ENCODE data around the gene TACR3.
"Not testable (repeated sequence)": the region's sequence is repeated elsewhere in the genome, so short reads cannot be mapped to it uniquely, and the experiment has no call there.

Gene TACR3

GRCh38 chr4:103719830-103720207, at the start of gene TACR3:
TACR3 (minus strand) TSS chr4:103719985; CDS start chr4:103719675, 310 bp downstream.
- DNase-seq (ENCODE audit: low spot score), result no peak

DNA sequence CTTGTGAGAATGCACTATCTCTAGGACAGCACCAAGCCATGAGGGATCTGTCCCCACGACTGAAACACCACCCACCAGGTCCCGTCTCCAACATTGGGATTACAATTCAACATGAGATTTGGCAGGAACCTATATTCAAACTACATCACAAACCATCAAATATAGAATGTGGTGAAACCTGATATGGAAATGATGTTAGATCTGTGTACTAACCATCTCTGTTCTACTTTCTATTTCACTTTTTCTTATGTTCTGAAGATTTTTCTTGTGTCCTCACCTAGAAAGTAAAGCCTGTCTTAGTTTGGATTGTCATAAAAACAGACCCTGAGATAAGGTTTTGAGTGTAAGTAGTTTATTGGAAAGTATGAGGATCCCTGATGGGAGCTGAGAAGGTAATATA, 37.8 kb upstream of the TACR3 start:
- no peak for DNase-seq (ENCODE audit: low spot score)

GRCh38 chr4:103756741-103757140, 37.0 kb upstream of the TACR3 start:
- DNase-seq (ENCODE audit: low spot score), result no peak

DNA sequence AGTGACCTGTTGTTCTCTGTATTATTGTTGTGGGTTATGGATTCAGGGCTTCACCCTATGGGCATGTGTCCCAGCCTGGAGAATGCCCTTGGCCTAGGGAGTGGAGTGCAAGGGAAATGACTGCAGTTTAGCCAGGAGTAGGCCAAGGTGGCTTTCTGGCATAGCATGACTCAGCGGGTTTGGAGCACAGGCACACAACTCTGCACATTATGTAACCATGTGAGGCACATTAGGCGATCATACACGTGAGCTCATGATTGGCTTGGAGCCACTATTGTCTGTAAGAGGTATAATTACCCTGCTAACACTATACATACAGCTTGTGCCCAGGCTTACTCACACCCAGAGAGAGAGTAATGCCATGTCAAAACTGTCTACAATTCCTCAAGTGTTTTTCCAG, 35.1 kb upstream of the TACR3 start:
- no peak for DNase-seq (ENCODE audit: low spot score)

- no peak for DNase-seq (ENCODE audit: low spot score)
These were observed 34.3 kb upstream of the TACR3 start for GRCh38 chr4:103753868-103754653.

DNA sequence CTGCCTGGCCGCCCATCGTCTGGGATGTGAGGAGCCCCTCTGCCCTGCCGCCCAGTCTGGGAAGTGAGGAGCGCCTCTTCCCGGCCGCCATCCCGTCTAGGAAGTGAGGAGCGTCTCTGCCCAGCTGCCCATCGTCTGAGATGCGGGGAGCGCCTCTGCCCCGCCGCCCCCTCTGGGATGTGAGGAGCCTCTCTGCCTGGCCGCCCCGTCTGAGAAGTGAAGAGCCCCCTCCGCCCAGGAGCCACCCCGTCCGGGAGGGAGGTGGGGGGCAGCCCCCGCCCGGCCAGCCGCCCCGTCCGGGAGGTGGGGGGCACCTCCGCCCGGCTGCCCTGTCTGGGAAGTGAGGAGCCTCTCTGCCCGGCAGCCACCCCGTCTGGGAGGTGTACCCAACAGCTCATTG, 3.4 kb upstream of the TACR3 start:
- not testable (repeated sequence) for DNase-seq (ENCODE audit: low spot score)

- DNase-seq (ENCODE audit: low spot score), result no peak
These were observed 1.5 kb upstream of the TACR3 start for GRCh38 chr4:103721251-103721650.

DNA sequence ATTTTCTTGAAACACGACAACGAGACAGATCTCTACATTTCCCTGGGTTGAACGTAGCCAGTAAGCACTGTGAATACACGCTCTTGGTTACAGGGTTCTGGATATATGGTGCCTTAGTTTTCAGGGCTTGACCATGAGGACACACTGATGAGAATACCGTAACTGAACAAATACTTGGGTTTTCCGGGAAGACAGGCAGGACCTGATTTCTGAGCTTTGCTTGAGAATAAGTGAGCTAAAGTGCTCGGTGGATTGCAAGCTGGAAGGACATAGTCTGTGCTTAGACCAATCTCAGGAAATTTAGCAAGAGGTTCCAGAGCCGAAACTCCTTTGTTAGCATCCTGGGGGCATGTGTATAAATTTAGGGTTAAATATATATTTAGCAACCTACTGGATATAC, 876 bp upstream of the TACR3 start:
- no peak for DNase-seq (ENCODE audit: low spot score)

- DNase-seq (ENCODE audit: low spot score), result no peak
These were observed 518 bp downstream of the TACR3 start for GRCh38 chr4:103719105-103719829.

- DNase-seq (ENCODE audit: low spot score), result no peak
These were observed 27.2 kb downstream of the TACR3 start for GRCh38 chr4:103692615-103693014.

DNA sequence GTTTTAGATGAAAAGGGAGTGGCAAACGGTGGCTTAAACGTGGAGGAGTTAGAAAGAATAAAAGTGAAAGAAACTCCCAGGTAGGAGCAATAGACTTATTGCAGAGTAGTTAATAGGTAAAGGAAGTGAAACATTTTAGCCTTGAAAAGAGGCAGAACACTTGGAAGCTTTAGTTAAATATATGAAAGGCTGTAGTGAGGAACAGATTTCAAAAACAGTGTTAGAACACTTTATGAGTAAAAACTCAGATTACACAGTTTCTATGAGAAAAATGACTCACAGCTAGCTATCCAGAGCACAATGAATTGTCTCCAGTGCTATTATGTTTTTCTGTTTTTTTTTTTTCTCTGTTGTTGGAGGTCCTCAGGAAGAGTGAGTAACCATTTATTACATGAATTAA, 45.8 kb downstream of the TACR3 start:
- no peak for DNase-seq (ENCODE audit: low spot score)

DNA sequence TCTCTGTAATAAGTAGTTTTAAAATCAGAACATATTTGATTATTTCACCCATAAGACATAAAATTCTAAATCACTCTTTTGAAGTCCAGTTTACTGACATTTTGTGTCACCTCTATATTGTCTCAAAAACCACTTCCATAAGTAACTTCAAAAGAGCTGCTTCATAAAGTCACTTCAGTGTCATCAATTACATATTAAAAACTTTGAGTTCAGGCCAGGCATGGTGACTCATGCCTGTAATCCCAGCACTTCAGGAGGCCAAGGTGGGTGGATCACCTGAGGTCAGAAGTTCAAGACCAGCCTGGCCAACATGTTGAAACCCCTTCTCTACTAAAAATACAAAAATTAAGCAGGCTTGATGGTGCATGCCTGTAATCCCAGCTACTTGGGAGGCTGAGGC, 53.0 kb downstream of the TACR3 start:
- not testable (repeated sequence) for DNase-seq (ENCODE audit: low spot score)

DNA sequence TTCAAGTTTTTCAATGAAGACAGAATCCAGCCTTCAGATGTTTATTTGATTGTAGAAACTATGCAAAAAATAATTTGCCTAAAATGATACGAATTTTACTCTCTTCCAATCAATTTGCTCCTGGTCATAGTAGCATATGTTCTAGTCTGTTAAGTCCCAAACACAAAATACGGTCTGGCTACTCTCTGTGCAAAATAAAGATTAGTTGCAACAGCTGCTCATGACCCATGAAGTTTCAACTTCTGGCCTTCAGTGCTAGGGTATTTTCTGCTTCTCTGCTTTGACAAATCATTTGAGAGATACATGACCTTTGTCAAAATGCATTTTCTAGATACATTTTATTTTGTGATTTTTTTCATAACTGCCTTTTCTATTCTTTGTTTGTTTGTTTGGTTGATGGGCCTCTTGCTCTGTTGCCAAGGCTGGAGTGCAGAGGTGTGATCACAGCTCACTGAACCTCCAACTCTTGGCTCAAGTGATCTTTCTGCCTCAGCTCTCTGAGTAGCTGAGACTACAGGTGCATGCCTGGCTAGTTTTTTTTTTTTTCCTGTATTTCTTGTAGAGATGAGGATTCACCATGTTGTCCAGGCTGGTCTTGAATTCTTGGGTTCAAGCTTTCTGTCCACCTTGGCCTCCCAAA, 55.2 kb downstream of the TACR3 start:
- DNase-seq (ENCODE audit: low spot score), result no peak

DNA sequence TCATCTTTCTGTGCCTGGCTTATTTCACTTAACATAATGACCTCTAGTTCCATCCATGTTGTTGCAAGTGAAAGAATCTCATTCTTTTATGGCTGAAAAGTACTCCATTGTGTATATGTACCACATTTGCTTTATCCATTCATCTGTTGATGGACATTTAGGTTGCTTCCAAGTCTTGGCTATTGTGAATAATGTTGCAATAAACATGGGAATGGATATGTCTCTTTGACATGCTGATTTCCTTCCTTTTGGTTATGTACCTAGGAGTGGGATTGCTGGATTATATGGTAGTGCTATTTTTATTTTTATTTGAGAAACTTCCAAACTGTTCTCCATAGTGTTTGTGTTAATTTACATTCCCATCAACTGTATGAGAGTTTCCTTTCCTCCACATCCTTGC, 71.2 kb downstream of the TACR3 start:
- no peak for DNase-seq (ENCODE audit: low spot score)

DNA sequence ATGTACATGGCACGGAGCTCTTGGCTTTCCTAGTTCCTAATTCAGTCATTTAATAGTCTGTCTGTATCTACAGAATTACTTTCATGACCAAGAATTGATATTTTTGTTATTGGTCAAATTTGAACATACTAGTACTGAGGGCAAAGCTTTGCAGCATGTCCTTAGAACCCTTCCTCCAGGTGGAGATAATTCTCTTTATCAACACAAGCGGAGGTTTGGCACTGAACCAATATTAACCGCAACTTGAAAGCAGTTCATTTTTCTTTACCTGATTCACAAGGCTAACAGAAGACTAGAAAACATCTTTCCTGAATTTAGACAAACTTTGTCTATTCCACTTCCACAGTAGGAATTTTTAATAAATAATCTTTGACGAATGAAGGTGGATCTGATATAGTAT, 73.8 kb downstream of the TACR3 start:
- DNase-seq (ENCODE audit: low spot score), result no peak

DNA sequence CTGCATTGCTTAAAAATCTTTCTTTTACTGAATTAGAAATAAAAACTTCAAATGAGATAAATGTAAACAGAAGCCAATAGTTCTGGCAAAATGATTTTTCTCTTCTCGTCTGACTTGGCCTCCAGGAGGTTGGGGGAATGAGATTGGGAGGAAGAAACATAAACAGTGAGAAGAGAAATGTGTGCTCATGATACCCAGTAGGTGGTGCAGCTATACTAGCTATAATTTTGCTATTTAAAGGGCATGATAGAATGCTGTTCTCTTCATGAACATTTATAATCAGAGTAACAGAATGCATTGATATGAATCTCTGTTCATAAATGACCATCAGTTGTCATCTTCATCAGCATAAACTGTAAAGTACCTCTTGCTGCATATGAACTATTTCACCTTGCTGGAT, 85.5 kb downstream of the TACR3 start:
- DNase-seq (ENCODE audit: low spot score), result no peak

DNA sequence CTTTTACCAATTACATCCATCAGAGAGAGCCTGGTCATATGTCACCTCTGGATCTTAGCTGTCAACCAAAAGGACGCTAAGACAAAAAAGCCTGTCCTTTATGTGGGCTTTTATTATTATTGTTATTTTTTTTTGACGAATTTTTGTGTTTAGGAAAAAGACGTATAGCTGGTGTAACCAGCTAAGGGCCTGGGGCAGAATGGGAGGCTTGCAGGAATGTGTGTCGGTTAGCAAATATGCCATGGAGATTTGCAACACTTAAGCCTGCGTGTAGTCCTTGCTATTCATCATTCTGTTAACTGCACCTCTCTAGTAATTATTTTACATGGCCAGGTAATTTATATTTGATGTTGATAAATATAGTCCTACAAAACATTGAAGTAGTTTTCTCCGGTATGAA, 93.5 kb downstream of the TACR3 start:
- DNase-seq (ENCODE audit: low spot score), result no peak

DNA sequence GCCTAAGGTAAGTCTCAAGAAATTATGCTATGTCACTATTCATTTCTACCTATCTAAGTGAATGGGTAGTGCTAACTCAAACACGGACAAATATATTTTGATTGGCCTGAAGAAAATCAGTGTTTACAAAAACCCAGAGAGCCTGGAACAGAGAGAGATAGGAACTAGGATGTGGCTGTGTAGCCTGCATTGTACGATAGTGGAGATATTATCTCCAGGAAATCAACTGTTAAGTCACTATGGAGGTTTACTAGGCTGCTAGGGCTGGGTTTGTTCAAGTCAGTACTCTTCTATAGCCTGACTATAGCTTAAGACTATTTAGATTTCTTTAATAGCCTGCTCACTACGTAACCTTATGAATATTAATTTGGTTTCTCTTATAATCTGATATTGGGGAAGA, 127.9 kb downstream of the TACR3 start:
- DNase-seq (ENCODE audit: low spot score), result no peak

GRCh38 chr4:103567591-103567990, 152.2 kb downstream of the TACR3 start:
- no peak for DNase-seq (ENCODE audit: low spot score)

DNA sequence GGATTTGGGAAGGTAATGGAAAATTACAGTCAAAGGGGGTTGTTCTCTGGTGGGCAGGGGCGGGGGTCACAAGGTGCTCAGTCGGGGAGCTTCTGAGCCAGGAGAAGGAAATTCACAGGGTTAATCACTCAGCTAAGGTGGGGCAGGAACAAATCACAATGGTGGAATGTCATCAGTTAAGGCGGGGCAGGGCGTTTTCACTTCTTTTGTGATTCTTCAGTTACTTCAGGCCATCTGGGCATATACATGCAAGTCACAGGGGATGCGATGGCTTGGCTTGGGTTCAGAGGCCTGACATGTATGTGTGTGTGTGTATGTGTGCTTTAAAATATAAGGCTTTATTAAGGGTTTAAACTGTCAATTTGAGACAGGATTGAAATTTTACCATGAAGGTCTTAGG, 160.6 kb downstream of the TACR3 start:
- not testable (repeated sequence) for DNase-seq (ENCODE audit: low spot score)

All from CD4-positive, alpha-beta T cell treated with Interleukin-2 at 100 ng/mL for 4 hours (primary cell).